ENCODE measurements around the gene CASP8AP2. TPM values are rescaled to one million over a fixed set of nuclear protein-coding genes. Genes with fewer than 3 reads are reported as not detected.

Gene CASP8AP2
- total and polyA plus RNA-seq, 2 of the 13 experiments (the other 11 are each of a cell fraction or from before 2014, with no cell fraction given) = 5.7 to 13.5 TPM

DNA sequence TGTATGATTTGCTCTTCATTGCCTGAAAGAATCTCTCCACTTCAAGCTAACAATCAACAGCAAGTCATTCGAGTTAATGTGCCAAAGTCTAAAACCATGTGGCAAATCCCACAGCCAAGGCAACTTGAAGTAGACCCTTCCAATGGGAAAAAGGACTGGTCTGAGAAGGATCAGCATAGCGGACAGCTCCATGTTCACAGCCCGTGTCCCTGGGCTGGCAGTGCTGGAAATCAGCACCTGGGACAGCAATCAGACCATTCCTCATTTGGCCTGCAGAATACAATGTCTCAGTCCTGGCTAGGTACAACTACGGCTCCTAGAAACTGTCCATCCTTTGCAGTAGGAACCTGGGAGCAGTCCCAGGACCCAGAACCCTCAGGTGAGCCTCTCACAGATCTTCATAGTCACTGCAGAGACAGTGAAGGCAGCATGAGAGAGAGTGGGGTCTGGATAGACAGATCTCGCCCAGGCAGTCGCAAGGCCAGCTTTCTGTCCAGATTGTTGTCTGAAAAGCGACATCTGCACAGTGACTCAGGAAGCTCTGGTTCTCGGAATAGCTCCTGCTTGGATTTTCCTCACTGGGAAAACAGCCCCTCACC, 65.7 kb downstream of the CASP8AP2 start (continued):
- TF ChIP-seq, protein P1, sequence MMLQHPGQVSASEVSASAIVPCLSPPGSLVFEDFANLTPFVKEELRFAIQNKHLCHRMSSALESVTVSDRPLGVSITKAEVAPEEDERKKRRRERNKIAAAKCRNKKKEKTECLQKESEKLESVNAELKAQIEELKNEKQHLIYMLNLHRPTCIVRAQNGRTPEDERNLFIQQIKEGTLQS (CRISPR knock-in tag; IDR thresholded peaks at IDR 0.05) = peak; percentile 70; the same call in 1 of the 2 replicates
- TF ChIP-seq, protein P2, sequence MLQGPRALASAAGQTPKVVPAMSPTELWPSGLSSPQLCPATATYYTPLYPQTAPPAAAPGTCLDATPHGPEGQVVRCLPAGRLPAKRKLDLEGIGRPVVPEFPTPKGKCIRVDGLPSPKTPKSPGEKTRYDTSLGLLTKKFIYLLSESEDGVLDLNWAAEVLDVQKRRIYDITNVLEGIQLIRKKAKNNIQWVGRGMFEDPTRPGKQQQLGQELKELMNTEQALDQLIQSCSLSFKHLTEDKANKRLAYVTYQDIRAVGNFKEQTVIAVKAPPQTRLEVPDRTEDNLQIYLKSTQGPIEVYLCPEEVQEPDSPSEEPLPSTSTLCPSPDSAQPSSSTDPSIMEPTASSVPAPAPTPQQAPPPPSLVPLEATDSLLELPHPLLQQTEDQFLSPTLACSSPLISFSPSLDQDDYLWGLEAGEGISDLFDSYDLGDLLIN (CRISPR knock-in tag; IDR thresholded peaks at IDR 0.05; ENCODE audit: borderline replicate concordance) = peak; percentile 64; the same call in 1 of the 2 replicates
- TF ChIP-seq TSC22D2 (CRISPR knock-in tag; IDR thresholded peaks at IDR 0.05; ENCODE audit: borderline replicate concordance) = peak; percentile 98
- 0 out of 2 replicates have a peak, but pooled peaks have one; percentile 32 for TF ChIP-seq NFYC (CRISPR knock-in tag; IDR thresholded peaks at IDR 0.05)
- TF ChIP-seq HNRNPL (IDR thresholded peaks at IDR 0.05; ENCODE audit: low read depth, low read length) = no peak
- no peak for TF ChIP-seq ZNF251 (CRISPR knock-in tag; IDR thresholded peaks at IDR 0.05)
- TF ChIP-seq, protein P3, sequence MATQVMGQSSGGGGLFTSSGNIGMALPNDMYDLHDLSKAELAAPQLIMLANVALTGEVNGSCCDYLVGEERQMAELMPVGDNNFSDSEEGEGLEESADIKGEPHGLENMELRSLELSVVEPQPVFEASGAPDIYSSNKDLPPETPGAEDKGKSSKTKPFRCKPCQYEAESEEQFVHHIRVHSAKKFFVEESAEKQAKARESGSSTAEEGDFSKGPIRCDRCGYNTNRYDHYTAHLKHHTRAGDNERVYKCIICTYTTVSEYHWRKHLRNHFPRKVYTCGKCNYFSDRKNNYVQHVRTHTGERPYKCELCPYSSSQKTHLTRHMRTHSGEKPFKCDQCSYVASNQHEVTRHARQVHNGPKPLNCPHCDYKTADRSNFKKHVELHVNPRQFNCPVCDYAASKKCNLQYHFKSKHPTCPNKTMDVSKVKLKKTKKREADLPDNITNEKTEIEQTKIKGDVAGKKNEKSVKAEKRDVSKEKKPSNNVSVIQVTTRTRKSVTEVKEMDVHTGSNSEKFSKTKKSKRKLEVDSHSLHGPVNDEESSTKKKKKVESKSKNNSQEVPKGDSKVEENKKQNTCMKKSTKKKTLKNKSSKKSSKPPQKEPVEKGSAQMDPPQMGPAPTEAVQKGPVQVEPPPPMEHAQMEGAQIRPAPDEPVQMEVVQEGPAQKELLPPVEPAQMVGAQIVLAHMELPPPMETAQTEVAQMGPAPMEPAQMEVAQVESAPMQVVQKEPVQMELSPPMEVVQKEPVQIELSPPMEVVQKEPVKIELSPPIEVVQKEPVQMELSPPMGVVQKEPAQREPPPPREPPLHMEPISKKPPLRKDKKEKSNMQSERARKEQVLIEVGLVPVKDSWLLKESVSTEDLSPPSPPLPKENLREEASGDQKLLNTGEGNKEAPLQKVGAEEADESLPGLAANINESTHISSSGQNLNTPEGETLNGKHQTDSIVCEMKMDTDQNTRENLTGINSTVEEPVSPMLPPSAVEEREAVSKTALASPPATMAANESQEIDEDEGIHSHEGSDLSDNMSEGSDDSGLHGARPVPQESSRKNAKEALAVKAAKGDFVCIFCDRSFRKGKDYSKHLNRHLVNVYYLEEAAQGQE (IDR thresholded peaks at IDR 0.05; ENCODE audit: borderline replicate concordance in 1 of 2, low read depth in 1 of 2, low read length in 2 of 2) = peak; percentile 97 to 100
- peak; percentile 69; the same call in 1 of the 2 replicates for TF ChIP-seq ZNF224 (CRISPR knock-in tag; IDR thresholded peaks at IDR 0.05)
- TF ChIP-seq ZNF264 (CRISPR knock-in tag; IDR thresholded peaks at IDR 0.05) = peak; percentile 51; the same call in 1 of the 2 replicates
- TF ChIP-seq ZBTB8A (CRISPR knock-in tag; IDR thresholded peaks at IDR 0.05; ENCODE audit: borderline replicate concordance, low read depth) = no peak
- TF ChIP-seq FOSL2 (CRISPR knock-in tag; IDR thresholded peaks at IDR 0.05) = peak; percentile 64
- peak; percentile 72 for TF ChIP-seq RARA (CRISPR knock-in tag; IDR thresholded peaks at IDR 0.05)
- TF ChIP-seq PRMT3 (CRISPR knock-in tag; IDR thresholded peaks at IDR 0.05; ENCODE audit: borderline replicate concordance, low read depth) = 0 out of 2 replicates have a peak, but pooled peaks have one; percentile 68
- peak; percentile 88; the same call in 1 of the 2 replicates for TF ChIP-seq ATAD3A (CRISPR knock-in tag; IDR thresholded peaks at IDR 0.05)
- TF ChIP-seq SOX13 (IDR thresholded peaks at IDR 0.05) = no peak
- peak in 1 of 2 experiments; percentile 46; a peak in 2 of 4 replicates for TF ChIP-seq SOX13 (CRISPR knock-in tag; conservative IDR thresholded peaks at IDR 0.05 in 1 of 2, IDR thresholded peaks at IDR 0.05 in 1 of 2)
- 0 out of 2 replicates have a peak, but pooled peaks have one; percentile 46 for TF ChIP-seq HES4 (CRISPR knock-in tag; IDR thresholded peaks at IDR 0.05; ENCODE audit: borderline replicate concordance)
- TF ChIP-seq, protein P4, sequence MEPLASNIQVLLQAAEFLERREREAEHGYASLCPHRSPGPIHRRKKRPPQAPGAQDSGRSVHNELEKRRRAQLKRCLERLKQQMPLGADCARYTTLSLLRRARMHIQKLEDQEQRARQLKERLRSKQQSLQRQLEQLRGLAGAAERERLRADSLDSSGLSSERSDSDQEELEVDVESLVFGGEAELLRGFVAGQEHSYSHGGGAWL (CRISPR knock-in tag; IDR thresholded peaks at IDR 0.05) = peak; percentile 79; the same call in 1 of the 2 replicates
- TF ChIP-seq MTF1 (CRISPR knock-in tag; IDR thresholded peaks at IDR 0.05) = 0 out of 2 replicates have a peak, but pooled peaks have one; percentile 37
- TF ChIP-seq BRCA1 (CRISPR knock-in tag; IDR thresholded peaks at IDR 0.05) = peak; percentile 79; the same call in 1 of the 2 replicates
- peak; percentile 49; the same call in 1 of the 2 replicates for TF ChIP-seq ETV5 (CRISPR knock-in tag; IDR thresholded peaks at IDR 0.05; ENCODE audit: borderline replicate concordance)
- no peak for TF ChIP-seq ZSCAN31 (CRISPR knock-in tag; IDR thresholded peaks at IDR 0.05; ENCODE audit: low read depth)
- TF ChIP-seq ZNF891 (CRISPR knock-in tag; IDR thresholded peaks at IDR 0.05) = peak; percentile 44; the same call in 1 of the 2 replicates
- TF ChIP-seq REL (CRISPR knock-in tag; conservative IDR thresholded peaks at IDR 0.05) = no peak
- TF ChIP-seq FOXM1 (CRISPR knock-in tag; IDR thresholded peaks at IDR 0.05) = peak; percentile 87
- peak; percentile 58; the same call in 1 of the 2 replicates for TF ChIP-seq ZNF7 (CRISPR knock-in tag; IDR thresholded peaks at IDR 0.05)

Data from HepG2 (cell line).